ENCODE measurements around the gene GTPBP2.

GTPBP2 gene

DNA sequence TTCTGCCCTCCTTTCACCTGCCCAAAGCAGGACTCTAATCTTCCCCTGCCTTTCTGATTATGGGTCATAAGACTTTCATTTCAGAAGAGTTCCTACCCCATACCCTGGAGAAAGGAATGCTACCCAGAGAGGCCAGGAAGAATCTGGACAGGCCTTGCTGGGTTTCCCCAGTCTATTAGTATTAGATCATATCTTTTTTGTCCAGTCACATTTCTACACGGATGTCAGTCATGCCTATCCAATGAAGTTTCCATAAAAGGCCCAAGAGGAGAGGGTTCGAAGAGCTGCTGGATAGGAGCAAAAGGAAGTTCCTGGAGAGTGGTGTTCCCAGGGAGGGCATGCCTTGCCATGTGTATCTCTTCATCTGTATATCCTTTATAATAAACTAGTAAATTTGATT is 49.9 kb downstream of the GTPBP2 start:
- no peak for TF ChIP-seq CTCF (IDR thresholded peaks at IDR 0.05; ENCODE audit: low read depth, low read length)
- H3K4me3 ChIP-seq (ENCODE audit: low read depth, low read length) = no peak overlapping the region
- no peak for DNase-seq (ENCODE audit: low read depth, low spot score)
- in situ Hi-C loops (cut with HindIII; ENCODE audit: low sequenced_read_pairs) = no loop called here

- no peak for DNase-seq (ENCODE audit: low read depth, low spot score)
- TF ChIP-seq CTCF (IDR thresholded peaks at IDR 0.05; ENCODE audit: low read depth, low read length) = no peak
- in situ Hi-C loops (cut with HindIII; ENCODE audit: low sequenced_read_pairs) = no loop called here
- H3K4me3 ChIP-seq (ENCODE audit: low read depth, low read length) = no peak overlapping the region
Measured at GRCh38 chr6:43578748-43579147, 50.3 kb downstream of the GTPBP2 start.

GRCh38 chr6:43575772-43576551 is 53.1 kb downstream of the GTPBP2 start, which contains the start of the genes POLH and XPO5:
Gene POLH, plus strand, starts transcription at chr6:43576185. Its CDS starts 6,135 bp downstream, at chr6:43582320.
Gene XPO5, minus strand, starts transcription at chr6:43576038. Its CDS starts 174 bp downstream, at chr6:43575864.
- peak within 1 kb of the TSS; percentile 77 for H3K4me3 ChIP-seq (ENCODE audit: low read depth, low read length)
- in situ Hi-C loops (cut with HindIII; ENCODE audit: low sequenced_read_pairs) = no loop called here
- peak; percentile 8 for TF ChIP-seq CTCF (IDR thresholded peaks at IDR 0.05; ENCODE audit: low read depth, low read length)
- DNase-seq (ENCODE audit: low read depth, low spot score) = peak; percentile 92

DNA sequence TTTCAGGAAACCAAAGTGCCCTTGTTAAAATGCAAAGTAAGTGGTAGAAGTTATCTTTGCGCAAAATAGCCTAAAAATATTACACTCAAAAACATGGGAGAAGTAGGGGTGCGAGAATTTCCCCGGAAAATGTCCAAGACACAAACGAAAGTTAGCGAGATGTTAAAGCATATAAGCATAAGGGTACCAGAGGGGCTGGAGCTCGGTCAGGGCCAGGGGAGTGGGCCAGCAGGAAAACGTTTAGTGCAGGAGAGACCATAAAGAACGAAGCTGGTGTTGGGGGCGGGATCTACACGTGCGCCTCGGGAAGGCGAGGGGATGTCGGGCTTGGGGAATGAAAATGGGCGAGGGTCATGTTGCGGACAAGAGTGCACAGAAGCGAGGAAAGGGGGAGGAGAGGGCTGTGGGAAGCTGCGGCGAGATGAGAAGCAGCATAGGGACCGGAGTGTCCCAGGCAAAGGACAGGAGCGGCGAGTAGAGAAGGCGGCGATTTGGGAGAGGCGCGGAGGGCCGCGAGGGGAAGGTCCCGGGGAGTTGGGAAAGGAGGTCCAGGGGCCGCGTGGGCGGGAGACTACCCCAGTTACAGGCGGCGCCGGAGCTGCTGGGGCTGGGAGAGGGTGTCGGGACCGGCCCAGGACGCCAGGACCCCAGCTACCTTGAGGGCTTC is 53.8 kb downstream of the GTPBP2 start:
- peak overlapping the region; percentile 77 for H3K4me3 ChIP-seq (ENCODE audit: low read depth, low read length)
- in situ Hi-C loops (cut with HindIII; ENCODE audit: low sequenced_read_pairs) = no loop called here
- DNase-seq (ENCODE audit: low read depth, low spot score) = peak; percentile 28
- no peak for TF ChIP-seq CTCF (IDR thresholded peaks at IDR 0.05; ENCODE audit: low read depth, low read length)

GRCh38 chr6:43572015-43572414 is 57.0 kb downstream of the GTPBP2 start:
- in situ Hi-C loops (cut with HindIII; ENCODE audit: low sequenced_read_pairs) = no loop called here
- no peak for DNase-seq (ENCODE audit: low read depth, low spot score)
- TF ChIP-seq CTCF (IDR thresholded peaks at IDR 0.05; ENCODE audit: low read depth, low read length) = no peak

DNA sequence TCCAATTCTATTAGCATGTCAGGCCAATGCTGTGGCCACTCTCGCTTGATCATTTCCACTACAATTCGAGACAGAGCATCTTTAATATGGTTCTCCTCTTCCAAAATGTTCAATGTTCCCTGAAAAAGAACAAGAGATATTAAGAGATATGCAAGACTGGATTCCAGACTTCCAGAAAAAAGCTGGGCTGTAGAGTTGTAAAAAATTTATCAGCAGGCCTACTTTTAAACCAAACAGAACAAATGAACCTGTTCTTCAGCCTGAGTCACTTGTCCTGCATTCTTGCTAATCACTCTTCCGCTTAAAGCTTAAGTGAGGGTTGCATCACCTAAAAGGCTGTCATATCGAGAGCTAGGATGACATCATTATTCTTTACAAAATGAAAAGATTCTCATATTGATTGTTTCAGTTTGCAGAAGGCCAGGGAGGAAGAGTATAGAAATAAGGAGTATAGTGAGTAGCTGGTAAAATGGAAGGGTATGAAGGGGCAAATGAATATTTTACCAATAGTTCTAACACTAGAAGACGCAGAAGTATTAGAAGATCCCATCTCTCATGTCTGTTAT is 58.1 kb downstream of the GTPBP2 start:
- H3K4me3 ChIP-seq (ENCODE audit: low read depth, low read length) = no peak overlapping the region
- in situ Hi-C loops (cut with HindIII; ENCODE audit: low sequenced_read_pairs) = no loop called here
- no peak for DNase-seq (ENCODE audit: low read depth, low spot score)
- TF ChIP-seq CTCF (IDR thresholded peaks at IDR 0.05; ENCODE audit: low read depth, low read length) = no peak

More at GRCh38 chr6:43572015-43572414, 57.0 kb downstream of the GTPBP2 start:
- no peak overlapping the region for H3K4me3 ChIP-seq (ENCODE audit: low read depth, low read length)

Measured in astrocyte of the spinal cord (primary cell).